NCI-H2227 treated with DMSO at 0.1 percent for 48 hours (cell line): ENCODE results near the gene GBE1.
A peak's percentile ranks its signal among the peaks of the same experiment; 100 is the strongest.

ENCODE experiments used
- DNase-seq: peaks from one replicate; lab custom pipeline; 2025; lab: John Stamatoyannopoulos, UW

The GBE1 gene

GRCh38 chr3:81699536-81700320, 61.7 kb downstream of the GBE1 start:
- no peak for DNase-seq

- DNase-seq = no peak
Measured at GRCh38 chr3:81696090-81696489, 65.4 kb downstream of the GBE1 start.

GRCh38 chr3:81695302-81695701, 66.1 kb downstream of the GBE1 start:
- no peak for DNase-seq

GRCh38 chr3:81694662-81695061, 66.8 kb downstream of the GBE1 start:
- DNase-seq = no peak

GRCh38 chr3:81692766-81693165, 68.7 kb downstream of the GBE1 start:
- DNase-seq = no peak

GRCh38 chr3:81689617-81690016, 71.8 kb downstream of the GBE1 start:
- DNase-seq = no peak

GRCh38 chr3:81684751-81685395, 76.6 kb downstream of the GBE1 start:
- no peak for DNase-seq

GRCh38 chr3:81676706-81677456, 84.6 kb downstream of the GBE1 start:
- DNase-seq = no peak

GRCh38 chr3:81674690-81675089, 86.8 kb downstream of the GBE1 start:
- no peak for DNase-seq

- DNase-seq = no peak
Measured at GRCh38 chr3:81668283-81668682, 93.2 kb downstream of the GBE1 start.

- DNase-seq = no peak
Measured at GRCh38 chr3:81666502-81667121, 94.8 kb downstream of the GBE1 start.

- DNase-seq = no peak
Measured at GRCh38 chr3:81663114-81663513, 98.3 kb downstream of the GBE1 start.

GRCh38 chr3:81660036-81660435, 101.4 kb downstream of the GBE1 start:
- DNase-seq = no peak

- no peak for DNase-seq
Measured at GRCh38 chr3:81658322-81658997, 103.0 kb downstream of the GBE1 start.

GRCh38 chr3:81651139-81651538, 110.3 kb downstream of the GBE1 start:
- no peak for DNase-seq

- no peak for DNase-seq
Measured at GRCh38 chr3:81650187-81650586, 111.3 kb downstream of the GBE1 start.

GRCh38 chr3:81645248-81645647, 116.2 kb downstream of the GBE1 start:
- no peak for DNase-seq

GRCh38 chr3:81643721-81644120, 117.7 kb downstream of the GBE1 start:
- peak; percentile 7 for DNase-seq

GRCh38 chr3:81638480-81638879, 123.0 kb downstream of the GBE1 start:
- DNase-seq = no peak

GRCh38 chr3:81632659-81633058, 128.8 kb downstream of the GBE1 start:
- no peak for DNase-seq

GRCh38 chr3:81624756-81625155, 136.7 kb downstream of the GBE1 start:
- no peak for DNase-seq

GRCh38 chr3:81622395-81622794, 139.1 kb downstream of the GBE1 start:
- DNase-seq = no peak
